ENCODE measurements around the gene SNX1.

SNX1 gene

DNA sequence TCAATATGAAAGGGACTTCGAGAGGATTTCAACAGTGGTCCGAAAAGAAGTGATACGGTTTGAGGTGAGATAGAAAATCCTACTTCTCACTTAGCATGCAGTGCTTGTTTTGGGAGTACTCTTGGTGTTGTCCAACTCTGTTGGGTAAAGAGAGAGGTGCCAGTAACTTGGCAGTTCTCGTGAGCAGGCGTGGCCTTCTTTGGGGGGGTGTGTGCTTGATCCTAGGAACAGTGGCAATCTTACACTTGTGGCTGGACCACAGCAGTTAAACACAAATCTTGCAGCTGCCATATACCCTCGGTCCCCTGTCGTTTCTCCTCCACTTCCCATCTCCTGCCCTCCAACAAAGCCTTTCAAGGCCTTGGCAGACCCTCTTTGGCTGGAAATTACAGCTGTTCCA lies 40.6 kb downstream of the SNX1 start (continued):
- no peak for TF ChIP-seq CREB5 (CRISPR knock-in tag; IDR thresholded peaks at IDR 0.05; ENCODE audit: low read depth)
- no peak for TF ChIP-seq ZNF8 (CRISPR knock-in tag; IDR thresholded peaks at IDR 0.05)
- TF ChIP-seq ZC3H10 (CRISPR knock-in tag; IDR thresholded peaks at IDR 0.05) = no peak
- TF ChIP-seq ARNTL (CRISPR knock-in tag; IDR thresholded peaks at IDR 0.05; ENCODE audit: borderline replicate concordance, low read depth) = no peak

- TF ChIP-seq ESRRG (CRISPR knock-in tag; IDR thresholded peaks at IDR 0.05) (no peak), CREB5 (CRISPR knock-in tag; IDR thresholded peaks at IDR 0.05; ENCODE audit: low read depth) (no peak), ZNF565 (CRISPR knock-in tag; conservative IDR thresholded peaks at IDR 0.05; ENCODE audit: low read depth) (no peak), ZC3H10 (CRISPR knock-in tag; IDR thresholded peaks at IDR 0.05) (no peak), SNAI2 (CRISPR knock-in tag; IDR thresholded peaks at IDR 0.05) (no peak), ZFP3 (CRISPR knock-in tag; IDR thresholded peaks at IDR 0.05) (no peak), TCF4 (CRISPR knock-in tag; IDR thresholded peaks at IDR 0.05; ENCODE audit: borderline replicate concordance) (no peak), ARNTL (CRISPR knock-in tag; IDR thresholded peaks at IDR 0.05; ENCODE audit: borderline replicate concordance, low read depth) (no peak), PPARA (CRISPR knock-in tag; IDR thresholded peaks at IDR 0.05; ENCODE audit: borderline replicate concordance) (no peak), ISL1 (CRISPR knock-in tag; IDR thresholded peaks at IDR 0.05) (no peak), RARB (CRISPR knock-in tag; IDR thresholded peaks at IDR 0.05) (no peak), GLIS3 (CRISPR knock-in tag; IDR thresholded peaks at IDR 0.05) (no peak), CSDC2 (CRISPR knock-in tag; IDR thresholded peaks at IDR 0.05) (no peak)
- TF ChIP-seq, protein P1, sequence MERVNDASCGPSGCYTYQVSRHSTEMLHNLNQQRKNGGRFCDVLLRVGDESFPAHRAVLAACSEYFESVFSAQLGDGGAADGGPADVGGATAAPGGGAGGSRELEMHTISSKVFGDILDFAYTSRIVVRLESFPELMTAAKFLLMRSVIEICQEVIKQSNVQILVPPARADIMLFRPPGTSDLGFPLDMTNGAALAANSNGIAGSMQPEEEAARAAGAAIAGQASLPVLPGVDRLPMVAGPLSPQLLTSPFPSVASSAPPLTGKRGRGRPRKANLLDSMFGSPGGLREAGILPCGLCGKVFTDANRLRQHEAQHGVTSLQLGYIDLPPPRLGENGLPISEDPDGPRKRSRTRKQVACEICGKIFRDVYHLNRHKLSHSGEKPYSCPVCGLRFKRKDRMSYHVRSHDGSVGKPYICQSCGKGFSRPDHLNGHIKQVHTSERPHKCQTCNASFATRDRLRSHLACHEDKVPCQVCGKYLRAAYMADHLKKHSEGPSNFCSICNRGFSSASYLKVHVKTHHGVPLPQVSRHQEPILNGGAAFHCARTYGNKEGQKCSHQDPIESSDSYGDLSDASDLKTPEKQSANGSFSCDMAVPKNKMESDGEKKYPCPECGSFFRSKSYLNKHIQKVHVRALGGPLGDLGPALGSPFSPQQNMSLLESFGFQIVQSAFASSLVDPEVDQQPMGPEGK (CRISPR knock-in tag; IDR thresholded peaks at IDR 0.05; ENCODE audit: borderline replicate concordance) = no peak
- TF ChIP-seq, protein P2, sequence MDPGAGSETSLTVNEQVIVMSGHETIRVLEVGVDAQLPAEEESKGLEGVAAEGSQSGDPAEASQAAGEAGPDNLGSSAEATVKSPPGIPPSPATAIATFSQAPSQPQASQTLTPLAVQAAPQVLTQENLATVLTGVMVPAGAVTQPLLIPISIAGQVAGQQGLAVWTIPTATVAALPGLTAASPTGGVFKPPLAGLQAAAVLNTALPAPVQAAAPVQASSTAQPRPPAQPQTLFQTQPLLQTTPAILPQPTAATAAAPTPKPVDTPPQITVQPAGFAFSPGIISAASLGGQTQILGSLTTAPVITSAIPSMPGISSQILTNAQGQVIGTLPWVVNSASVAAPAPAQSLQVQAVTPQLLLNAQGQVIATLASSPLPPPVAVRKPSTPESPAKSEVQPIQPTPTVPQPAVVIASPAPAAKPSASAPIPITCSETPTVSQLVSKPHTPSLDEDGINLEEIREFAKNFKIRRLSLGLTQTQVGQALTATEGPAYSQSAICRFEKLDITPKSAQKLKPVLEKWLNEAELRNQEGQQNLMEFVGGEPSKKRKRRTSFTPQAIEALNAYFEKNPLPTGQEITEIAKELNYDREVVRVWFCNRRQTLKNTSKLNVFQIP (CRISPR knock-in tag; IDR thresholded peaks at IDR 0.05; ENCODE audit: borderline replicate concordance, low read depth) = no peak
- TF ChIP-seq, protein P3, sequence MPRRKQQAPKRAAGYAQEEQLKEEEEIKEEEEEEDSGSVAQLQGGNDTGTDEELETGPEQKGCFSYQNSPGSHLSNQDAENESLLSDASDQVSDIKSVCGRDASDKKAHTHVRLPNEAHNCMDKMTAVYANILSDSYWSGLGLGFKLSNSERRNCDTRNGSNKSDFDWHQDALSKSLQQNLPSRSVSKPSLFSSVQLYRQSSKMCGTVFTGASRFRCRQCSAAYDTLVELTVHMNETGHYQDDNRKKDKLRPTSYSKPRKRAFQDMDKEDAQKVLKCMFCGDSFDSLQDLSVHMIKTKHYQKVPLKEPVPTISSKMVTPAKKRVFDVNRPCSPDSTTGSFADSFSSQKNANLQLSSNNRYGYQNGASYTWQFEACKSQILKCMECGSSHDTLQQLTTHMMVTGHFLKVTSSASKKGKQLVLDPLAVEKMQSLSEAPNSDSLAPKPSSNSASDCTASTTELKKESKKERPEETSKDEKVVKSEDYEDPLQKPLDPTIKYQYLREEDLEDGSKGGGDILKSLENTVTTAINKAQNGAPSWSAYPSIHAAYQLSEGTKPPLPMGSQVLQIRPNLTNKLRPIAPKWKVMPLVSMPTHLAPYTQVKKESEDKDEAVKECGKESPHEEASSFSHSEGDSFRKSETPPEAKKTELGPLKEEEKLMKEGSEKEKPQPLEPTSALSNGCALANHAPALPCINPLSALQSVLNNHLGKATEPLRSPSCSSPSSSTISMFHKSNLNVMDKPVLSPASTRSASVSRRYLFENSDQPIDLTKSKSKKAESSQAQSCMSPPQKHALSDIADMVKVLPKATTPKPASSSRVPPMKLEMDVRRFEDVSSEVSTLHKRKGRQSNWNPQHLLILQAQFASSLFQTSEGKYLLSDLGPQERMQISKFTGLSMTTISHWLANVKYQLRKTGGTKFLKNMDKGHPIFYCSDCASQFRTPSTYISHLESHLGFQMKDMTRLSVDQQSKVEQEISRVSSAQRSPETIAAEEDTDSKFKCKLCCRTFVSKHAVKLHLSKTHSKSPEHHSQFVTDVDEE (CRISPR knock-in tag; IDR thresholded peaks at IDR 0.05) = no peak
- peak; percentile 22; the same call in 1 of the 3 replicates for ATAC-seq
Measured at GRCh38 chr15:64137226-64137833, 41.5 kb downstream of the SNX1 start.

- ATAC-seq = no peak
- TF ChIP-seq, protein P2 (CRISPR knock-in tag; IDR thresholded peaks at IDR 0.05; ENCODE audit: borderline replicate concordance, low read depth) = no peak
- no peak for TF ChIP-seq ARNTL (CRISPR knock-in tag; IDR thresholded peaks at IDR 0.05; ENCODE audit: borderline replicate concordance, low read depth)
- TF ChIP-seq, protein P1 (CRISPR knock-in tag; IDR thresholded peaks at IDR 0.05; ENCODE audit: borderline replicate concordance) = no peak
- TF ChIP-seq ZNF70 (CRISPR knock-in tag; IDR thresholded peaks at IDR 0.05) = no peak
- no peak for TF ChIP-seq BACH2 (CRISPR knock-in tag; IDR thresholded peaks at IDR 0.05; ENCODE audit: borderline replicate concordance)
Measured at GRCh38 chr15:64138331-64138941, 42.7 kb downstream of the SNX1 start.

Measured in SK-N-SH treated with all-trans-retinoic acid at 6 μM for 48 hours (cell line).